NB4 (cell line): Measurements from ENCODE around the gene TUBB8.

Experiments
- CTCF ChIP-seq: IDR thresholded peaks from one replicate; pipeline ENCODE4 v1.5.1; 2012; ENCODE audit warnings: low read depth, low read length
- MAX ChIP-seq: IDR thresholded peaks from 2 replicates; pipeline ENCODE4 v1.6.1; 2011; ENCODE audit warnings: low read depth, low read length
- MYC ChIP-seq: IDR thresholded peaks from 2 replicates; pipeline ENCODE4 v1.6.1; 2011; ENCODE audit warnings: low read depth, low read length
- POLR2A ChIP-seq: IDR thresholded peaks from 2 replicates; pipeline ENCODE4 v1.6.1; 2011; ENCODE audit warnings: mild to moderate bottlenecking; ENCODE audit not compliant: insufficient read length; ENCODE audit errors: extremely low read depth

GRCh38 chr10:87177-88080, 38.3 kb upstream of the TUBB8 start:
- TF ChIP-seq CTCF, result no peak
- TF ChIP-seq POLR2A, result no peak
- TF ChIP-seq MAX, result no peak
- no peak for TF ChIP-seq MYC
